Activated CD8-positive, alpha-beta T cell treated with anti-CD3 and anti-CD28 coated beads for 36 hours (primary cell): Measurements from ENCODE around the gene IL4I1. TPM values are rescaled to one million over a fixed set of nuclear protein-coding genes. Genes with fewer than 3 reads are reported as not detected.

Source experiments
- ATAC-seq: fragments of 200-7000 bp; cut with Tn5 transposase; one replicate; pipeline ENCODE4 v1.10.0; 2021; ENCODE audit warnings: mild to moderate bottlenecking, moderate library complexity
- CTCF ChIA-PET: fragments of 350-600 bp; sonication (Branson Sonifier 250); formaldehyde crosslinking; loops from one replicate; lab custom pipeline; 2021; ENCODE audit warnings: antibody characterized with exemption; lab: Charles Lee
- POLR2A ChIA-PET: fragments of 350-600 bp; sonication (Branson Sonifier 250); formaldehyde crosslinking; loops from one replicate; lab custom pipeline; 2021; ENCODE audit warnings: antibody characterized with exemption; lab: Charles Lee
- DNase-seq: peaks from one replicate; pipeline ENCODE4 v3.0.0-alpha.2; 2020
- H3K27ac Mint-ChIP-seq: one replicate; pipeline ENCODE4 v1.8.0; 2021; ENCODE audit warnings: mild to moderate bottlenecking, mixed read lengths
- H3K27me3 Mint-ChIP-seq: one replicate; pipeline ENCODE4 v1.8.0; 2021; ENCODE audit warnings: mixed read lengths
- H3K36me3 Mint-ChIP-seq: one replicate; pipeline ENCODE4 v1.8.0; 2021; ENCODE audit warnings: low read depth, mixed read lengths
- H3K4me1 Mint-ChIP-seq: one replicate; pipeline ENCODE4 v1.8.0; 2021; ENCODE audit warnings: low read depth, mixed read lengths
- H3K4me3 Mint-ChIP-seq: one replicate; pipeline ENCODE4 v1.8.0; 2021; ENCODE audit warnings: mild to moderate bottlenecking, moderate library complexity, mixed read lengths
- H3K9me3 Mint-ChIP-seq: one replicate; pipeline ENCODE4 v1.8.0; 2021; ENCODE audit warnings: mixed read lengths
- intact Hi-C: fragments of 100-400 bp; cut with micrococcal nuclease; formaldehyde crosslinking; loops from one replicate; pipeline ENCODE4 v1.10.0; 2022
- microRNA-seq: library from miRNA; unstranded; fragments of <30 nt; microRNA quantifications from one replicate; pipeline ENCODE4 v1.2.0, GENCODE V29; 2022; ENCODE audit warnings: borderline microRNAs expressed, borderline replicate concordance
- total RNA-seq, 2 experiments: library from RNA; stranded (reverse); gene quantifications; one replicate each; pipeline ENCODE4 v1.2.3, GENCODE V29; 2021
- TF ChIP-seq, protein P1 (sequence below): fragments of 200-600 bp; IDR thresholded peaks from one replicate; pipeline ENCODE4 v1.8.0; 2022; ENCODE audit warnings: antibody characterized with exemption, mild to moderate bottlenecking

The IL4I1 gene
- total RNA-seq, 2 experiments from 2014 or later: 16.1 to 16.2 TPM

- Mint-ChIP-seq H3K4me3 (no peak overlapping the region), H3K27ac (no peak overlapping the region), H3K9me3 (no peaks in the 10 kb centered on the region), H3K27me3 (no peaks in the 10 kb centered on the region), H3K36me3 (peaks cover 5% of the 10 kb centered on the region), H3K4me1 (no peaks in the 10 kb centered on the region)
- intact Hi-C loops: no loop called here
- TF ChIP-seq, protein P1, sequence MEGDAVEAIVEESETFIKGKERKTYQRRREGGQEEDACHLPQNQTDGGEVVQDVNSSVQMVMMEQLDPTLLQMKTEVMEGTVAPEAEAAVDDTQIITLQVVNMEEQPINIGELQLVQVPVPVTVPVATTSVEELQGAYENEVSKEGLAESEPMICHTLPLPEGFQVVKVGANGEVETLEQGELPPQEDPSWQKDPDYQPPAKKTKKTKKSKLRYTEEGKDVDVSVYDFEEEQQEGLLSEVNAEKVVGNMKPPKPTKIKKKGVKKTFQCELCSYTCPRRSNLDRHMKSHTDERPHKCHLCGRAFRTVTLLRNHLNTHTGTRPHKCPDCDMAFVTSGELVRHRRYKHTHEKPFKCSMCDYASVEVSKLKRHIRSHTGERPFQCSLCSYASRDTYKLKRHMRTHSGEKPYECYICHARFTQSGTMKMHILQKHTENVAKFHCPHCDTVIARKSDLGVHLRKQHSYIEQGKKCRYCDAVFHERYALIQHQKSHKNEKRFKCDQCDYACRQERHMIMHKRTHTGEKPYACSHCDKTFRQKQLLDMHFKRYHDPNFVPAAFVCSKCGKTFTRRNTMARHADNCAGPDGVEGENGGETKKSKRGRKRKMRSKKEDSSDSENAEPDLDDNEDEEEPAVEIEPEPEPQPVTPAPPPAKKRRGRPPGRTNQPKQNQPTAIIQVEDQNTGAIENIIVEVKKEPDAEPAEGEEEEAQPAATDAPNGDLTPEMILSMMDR: no peak
- DNase-seq: no peak
- CTCF ChIA-PET: no interaction called here
- POLR2A ChIA-PET: no interaction called here
- no peak for ATAC-seq
Observed at GRCh38 chr19:49840321-49840720, 56.4 kb downstream of the IL4I1 start.

DNA sequence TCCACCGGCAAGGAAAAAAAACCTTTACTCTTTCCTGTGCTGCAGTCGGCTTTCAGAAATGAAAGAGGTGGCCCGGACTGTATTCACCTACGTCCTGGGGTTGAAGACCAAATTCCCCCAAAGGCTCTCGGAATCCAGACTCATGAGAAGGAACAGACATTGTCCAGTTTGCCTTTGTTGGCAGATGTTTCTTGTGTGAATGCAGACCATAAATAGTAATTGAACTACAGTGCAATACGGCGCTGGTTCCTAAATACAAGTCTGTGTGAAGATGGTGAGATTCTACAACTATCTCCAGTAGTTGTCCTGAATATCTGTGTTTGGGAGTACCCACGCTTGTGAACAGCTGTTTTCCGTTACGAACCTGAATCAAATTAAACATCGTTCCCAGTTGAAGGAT is 57.0 kb downstream of the IL4I1 start:
- Mint-ChIP-seq H3K4me1 (no peaks in the 10 kb centered on the region), H3K9me3 (no peaks in the 10 kb centered on the region), H3K27ac (no peak overlapping the region), H3K36me3 (peaks cover 8% of the 10 kb centered on the region), H3K4me3 (no peak overlapping the region), H3K27me3 (no peaks in the 10 kb centered on the region)
- DNase-seq: no peak
- no peak for ATAC-seq
- POLR2A ChIA-PET: no interaction called here
- TF ChIP-seq, protein P1: no peak
- intact Hi-C loops: no loop called here
- CTCF ChIA-PET: no interaction called here

Small RNA genes within 50 kb of the gene (microRNA-seq; reads per million reads assigned to microRNA genes)
- 1.5 reads per million for gene MIR4749
- gene MIR4750: not detected

Other genes with a start within 250 kb of the IL4I1 start
- gene IRF3, start 231.0 kb downstream of the IL4I1 start, total RNA-seq: 100 to 1,000 TPM in 1 of 2 experiments, 10 to 100 TPM in 1; 90.8 to 108 TPM
- gene BCL2L12, start 231.0 kb downstream of the IL4I1 start, total RNA-seq: 10 to 100 TPM; 63.4 to 64.6 TPM
- gene PRMT1, start 219.6 kb downstream of the IL4I1 start, total RNA-seq: 100 to 1,000 TPM; 419 to 437 TPM
- 1 to 10 TPM; 5.2 to 6.2 TPM for gene ADM5, start 207.3 kb downstream of the IL4I1 start, total RNA-seq
- gene CPT1C, start 205.8 kb downstream of the IL4I1 start, total RNA-seq: 1 to 10 TPM in 1 of 2 experiments, under 1 TPM in 1; 0.69 to 1.0 TPM
- under 1 TPM; 0.50 to 0.81 TPM for gene TSKS, start 133.6 kb downstream of the IL4I1 start, total RNA-seq
- 10 to 100 TPM; 83.4 to 84.5 TPM for gene AP2A1, start 129.9 kb downstream of the IL4I1 start, total RNA-seq
- gene FUZ, start 83.6 kb downstream of the IL4I1 start, total RNA-seq: 10 to 100 TPM; 23.5 to 24.1 TPM
- 10 to 100 TPM; 35.7 to 38.7 TPM for gene MED25, start 78.6 kb downstream of the IL4I1 start, total RNA-seq
- gene PTOV1, start 45.7 kb downstream of the IL4I1 start, total RNA-seq: 10 to 100 TPM; 87.4 to 88.5 TPM
- 10 to 100 TPM; 58.8 to 65.9 TPM for gene PNKP, start 29.3 kb downstream of the IL4I1 start, total RNA-seq
- 10 to 100 TPM; 17.5 to 19.5 TPM for gene AKT1S1, start 19.5 kb downstream of the IL4I1 start, total RNA-seq
- 10 to 100 TPM; 26.6 to 26.8 TPM for gene TBC1D17, start 19.2 kb downstream of the IL4I1 start, total RNA-seq
- gene ATF5, start 32.3 kb upstream of the IL4I1 start, total RNA-seq: 10 to 100 TPM; 11.8 TPM
- 100 to 1,000 TPM; 113 to 119 TPM for gene NUP62, start 32.6 kb upstream of the IL4I1 start, total RNA-seq
- gene SIGLEC11, start 64.3 kb upstream of the IL4I1 start, total RNA-seq: not detected
- gene VRK3, start 128.5 kb upstream of the IL4I1 start, total RNA-seq: 10 to 100 TPM; 37.4 to 38.0 TPM
- gene ZNF473, start 129.1 kb upstream of the IL4I1 start, total RNA-seq: 1 to 10 TPM; 8.9 to 9.2 TPM